Endothelial cell (in vitro differentiated cells): ENCODE data around the gene RETREG2. TPM values are rescaled to one million over a fixed set of nuclear protein-coding genes. Genes with fewer than 3 reads are reported as not detected.

Experiments
- DNase-seq: peaks from one replicate; pipeline ENCODE4 v3.0.0; 2021; ENCODE audit warnings: low spot score
- H3K27ac Mint-ChIP-seq: one replicate; pipeline ENCODE4 v1.8.0; 2021; ENCODE audit warnings: mixed read lengths, inconsistent platforms; ENCODE audit not compliant: unreplicated experiment
- H3K27me3 Mint-ChIP-seq: one replicate; pipeline ENCODE4 v1.8.0; 2021; ENCODE audit warnings: mild to moderate bottlenecking, moderate library complexity, mixed read lengths, inconsistent platforms; ENCODE audit not compliant: unreplicated experiment
- H3K36me3 Mint-ChIP-seq: one replicate; pipeline ENCODE4 v1.8.0; 2021; ENCODE audit warnings: mild to moderate bottlenecking, low read depth, mixed read lengths, inconsistent platforms; ENCODE audit not compliant: unreplicated experiment
- H3K4me1 Mint-ChIP-seq: one replicate; pipeline ENCODE4 v1.8.0; 2021; ENCODE audit warnings: mild to moderate bottlenecking, mixed read lengths, inconsistent platforms; ENCODE audit not compliant: unreplicated experiment
- H3K4me3 Mint-ChIP-seq: one replicate; pipeline ENCODE4 v1.8.0; 2021; ENCODE audit warnings: mild to moderate bottlenecking, mixed read lengths, inconsistent platforms; ENCODE audit not compliant: unreplicated experiment
- H3K9me3 Mint-ChIP-seq: one replicate; pipeline ENCODE4 v1.8.0; 2021; ENCODE audit warnings: mixed read lengths, inconsistent platforms; ENCODE audit not compliant: unreplicated experiment
- total RNA-seq: library from RNA; stranded (reverse); fragmentation: NEBNext Ultra II Directional; extraction: Animal tissue kit (Norgen Biotek cat#: 25700); gene quantifications from one replicate; pipeline ENCODE4 v1.2.1, GENCODE V29; 2021; ENCODE audit not compliant: unreplicated experiment
- TF ChIP-seq, protein P1 (sequence below): fragments of 200-600 bp; sonication (generic); IDR thresholded peaks from one replicate; pipeline ENCODE4 v1.5.0; 2021; ENCODE audit warnings: antibody characterized with exemption; ENCODE audit not compliant: unreplicated experiment

Gene RETREG2
- total RNA-seq, 1 donor from 2014 or later = 90.6 TPM

DNA sequence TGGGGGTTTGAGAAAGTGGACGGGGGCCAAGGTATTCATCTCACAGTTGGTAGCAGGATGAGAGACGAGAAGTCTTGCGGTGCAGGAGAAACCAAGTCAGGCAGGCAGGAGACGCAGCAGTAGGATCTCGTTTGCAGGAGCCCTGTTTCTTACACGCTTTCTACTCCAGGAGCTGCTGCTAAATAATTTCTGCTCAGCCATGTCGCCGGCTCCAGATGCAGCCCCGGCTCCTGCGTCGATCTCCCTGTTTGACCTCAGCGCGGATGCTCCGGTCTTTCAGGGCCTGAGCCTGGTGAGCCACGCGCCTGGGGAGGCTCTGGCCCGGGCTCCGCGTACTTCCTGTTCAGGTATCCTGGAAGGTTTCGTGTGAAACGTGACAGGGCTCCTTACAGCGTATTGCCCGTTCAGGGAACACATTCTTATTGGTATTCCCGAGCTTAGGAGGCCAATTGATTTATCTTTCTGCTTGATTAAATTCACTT lies 52.0 kb downstream of the RETREG2 start:
- H3K4me3 Mint-ChIP-seq = peak overlapping the region; percentile 100
- peaks cover 3% of the 10 kb centered on the region for H3K27me3 Mint-ChIP-seq
- H3K9me3 Mint-ChIP-seq = no peaks in the 10 kb centered on the region
- peaks cover 35% of the 10 kb centered on the region for H3K36me3 Mint-ChIP-seq
- DNase-seq = peak; percentile 61
- TF ChIP-seq, protein P1, sequence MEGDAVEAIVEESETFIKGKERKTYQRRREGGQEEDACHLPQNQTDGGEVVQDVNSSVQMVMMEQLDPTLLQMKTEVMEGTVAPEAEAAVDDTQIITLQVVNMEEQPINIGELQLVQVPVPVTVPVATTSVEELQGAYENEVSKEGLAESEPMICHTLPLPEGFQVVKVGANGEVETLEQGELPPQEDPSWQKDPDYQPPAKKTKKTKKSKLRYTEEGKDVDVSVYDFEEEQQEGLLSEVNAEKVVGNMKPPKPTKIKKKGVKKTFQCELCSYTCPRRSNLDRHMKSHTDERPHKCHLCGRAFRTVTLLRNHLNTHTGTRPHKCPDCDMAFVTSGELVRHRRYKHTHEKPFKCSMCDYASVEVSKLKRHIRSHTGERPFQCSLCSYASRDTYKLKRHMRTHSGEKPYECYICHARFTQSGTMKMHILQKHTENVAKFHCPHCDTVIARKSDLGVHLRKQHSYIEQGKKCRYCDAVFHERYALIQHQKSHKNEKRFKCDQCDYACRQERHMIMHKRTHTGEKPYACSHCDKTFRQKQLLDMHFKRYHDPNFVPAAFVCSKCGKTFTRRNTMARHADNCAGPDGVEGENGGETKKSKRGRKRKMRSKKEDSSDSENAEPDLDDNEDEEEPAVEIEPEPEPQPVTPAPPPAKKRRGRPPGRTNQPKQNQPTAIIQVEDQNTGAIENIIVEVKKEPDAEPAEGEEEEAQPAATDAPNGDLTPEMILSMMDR = no peak
- peak overlapping the region; percentile 99 for H3K27ac Mint-ChIP-seq
- peaks cover 22% of the 10 kb centered on the region for H3K4me1 Mint-ChIP-seq

DNA sequence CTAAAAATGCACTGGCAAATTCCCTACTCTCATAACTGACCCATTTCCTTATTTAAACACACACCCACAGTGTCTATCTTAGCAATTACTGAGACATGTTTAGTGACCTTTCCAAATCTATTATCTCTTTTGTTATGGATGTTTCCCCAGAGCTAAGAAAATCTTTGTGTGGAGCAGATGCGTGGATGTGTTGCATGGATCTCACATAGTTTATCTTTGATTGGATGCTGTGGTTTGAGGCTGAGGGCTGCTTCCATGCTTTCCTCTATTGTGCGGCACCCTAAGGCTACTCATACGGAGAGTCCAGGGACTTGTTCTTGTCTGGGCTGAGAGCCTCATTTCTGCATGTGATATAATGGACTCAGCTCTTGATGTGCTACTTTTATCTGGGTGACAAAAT lies 56.3 kb downstream of the RETREG2 start:
- H3K4me1 Mint-ChIP-seq = peaks cover 10% of the 10 kb centered on the region
- peaks cover 7% of the 10 kb centered on the region for H3K27me3 Mint-ChIP-seq
- no peaks in the 10 kb centered on the region for H3K9me3 Mint-ChIP-seq
- TF ChIP-seq, protein P1 = no peak
- no peak overlapping the region for H3K27ac Mint-ChIP-seq
- no peak for DNase-seq
- peaks cover 35% of the 10 kb centered on the region for H3K36me3 Mint-ChIP-seq
- H3K4me3 Mint-ChIP-seq = peak overlapping the region; percentile 16

Other genes with a start within 250 kb of the RETREG2 start
- gene CDK5R2, start 218.6 kb upstream of the RETREG2 start, total RNA-seq = 0.13 TPM
- 0.56 TPM for gene FEV, start 193.1 kb upstream of the RETREG2 start, total RNA-seq
- not detected for gene CRYBA2, start 184.9 kb upstream of the RETREG2 start, total RNA-seq
- 0.59 TPM for gene CFAP65, start 136.8 kb upstream of the RETREG2 start, total RNA-seq
- gene IHH, start 117.4 kb upstream of the RETREG2 start, total RNA-seq = not detected
- gene NHEJ1, start 17.5 kb upstream of the RETREG2 start, total RNA-seq = 11.1 TPM
- 1.7 TPM for gene SLC23A3, start 8.2 kb upstream of the RETREG2 start, total RNA-seq
- 47.1 TPM for gene CNPPD1, start 1.4 kb upstream of the RETREG2 start, total RNA-seq
- 39.7 TPM for gene ZFAND2B, start 28.5 kb downstream of the RETREG2 start, total RNA-seq
- gene ABCB6, start 40.7 kb downstream of the RETREG2 start, total RNA-seq = 11.4 TPM
- gene ATG9A, start 51.4 kb downstream of the RETREG2 start, total RNA-seq = 48.5 TPM
- 43.8 TPM for gene ANKZF1, start 51.5 kb downstream of the RETREG2 start, total RNA-seq
- gene GLB1L, start 67.2 kb downstream of the RETREG2 start, total RNA-seq = 7.3 TPM
- 29.5 TPM for gene STK16, start 67.2 kb downstream of the RETREG2 start, total RNA-seq
- gene TUBA4B, start 75.0 kb downstream of the RETREG2 start, total RNA-seq = not detected
- 18.7 TPM for gene TUBA4A, start 75.6 kb downstream of the RETREG2 start, total RNA-seq
- 64.3 TPM for gene DNAJB2, start 101.1 kb downstream of the RETREG2 start, total RNA-seq
- 1.1 TPM for gene PTPRN, start 131.1 kb downstream of the RETREG2 start, total RNA-seq
- gene RESP18, start 154.5 kb downstream of the RETREG2 start, total RNA-seq = not detected
- gene DNPEP, start 209.6 kb downstream of the RETREG2 start, total RNA-seq = 49.6 TPM
- gene DES, start 240.1 kb downstream of the RETREG2 start, total RNA-seq = 0.10 TPM